Ovary (tissue), 9 donors: ENCODE data around the gene GRID2. TPM values are rescaled to one million over a fixed set of nuclear protein-coding genes. Genes with fewer than 3 reads are reported as not detected.

Source experiments
- DNase-seq, 5 donors: peaks; one replicate each; pipeline ENCODE4 v3.0.0-alpha.2; 2019 to 2020
- H3K27ac ChIP-seq, 2 donors: fragments of 200-600 bp; one replicate each; pipeline versions ENCODE4 v1.5.1 to v1.8.0; 2019 to 2022
- H3K27me3 ChIP-seq: fragments of 200-600 bp; one replicate; pipeline ENCODE4 v1.8.0; 2022
- H3K36me3 ChIP-seq: fragments of 200-600 bp; sonication (generic); one replicate; pipeline ENCODE4 v1.5.1; 2019
- H3K4me1 ChIP-seq: one replicate; pipeline ENCODE4 v1.8.1; 2013; ENCODE audit warnings: mild to moderate bottlenecking, moderate library complexity; ENCODE audit not compliant: insufficient read depth
- H3K4me3 ChIP-seq: fragments of 200-600 bp; sonication (generic); one replicate; pipeline ENCODE4 v1.5.1; 2017
- H3K9me3 ChIP-seq, 2 donors: fragments of 200-600 bp in 1 of 2; sonication (generic) in 1 of 2; one replicate each; pipeline versions ENCODE4 v1.5.1 to v1.8.1; 2013 to 2019; ENCODE audit warnings: mild to moderate bottlenecking in 1 of 2, moderate library complexity in 1 of 2
- CTCF ChIP-seq, 3 donors: fragments of 450-650 bp in 2 of 3; fragments of 200-600 bp in 1 of 3; IDR thresholded peaks; one replicate each; pipeline versions ENCODE4 v1.5.1 to v1.8.0; 2016 to 2022; ENCODE audit warnings: antibody characterized with exemption in 3 of 3, mild to moderate bottlenecking in 1 of 3
- EP300 ChIP-seq: sonication (generic); formaldehyde crosslinking; IDR thresholded peaks from one replicate; pipeline ENCODE4 v1.6.1; 2017; ENCODE audit warnings: antibody characterized with exemption
- POLR2A ChIP-seq: fragments of 450-650 bp; IDR thresholded peaks from one replicate; pipeline ENCODE4 v1.6.1; 2017; ENCODE audit warnings: antibody characterized with exemption, mild to moderate bottlenecking, moderate library complexity
- WGBS, 3 donors: extraction: QIAGEN DNeasy Blood & Tissue Kit in 1 of 3; methylation state at CpG; one replicate each; pipeline versions ENCODE4 v1.1.5 to v1.1.7; 2013 to 2017; 5-methylcytosine and 5-hydroxymethylcytosine counted together
- intact Hi-C, 4 donors: fragments of 100-400 bp; cut with DNase I; formaldehyde crosslinking; loops; one replicate each; pipeline versions ENCODE4 v1.11.0 to v1.15.1; 2022 to 2023
- polyA plus RNA-seq, 2 donors: library from polyadenylated mRNA; stranded (reverse); fragments of 200-250 nt in 1 of 2; fragments of 350-450 nt in 1 of 2; fragmentation: Illumina TruSeq in 1 of 2; extraction: RNeasy Lipid Tissue Mini Kit (QIAGEN cat#74804) in 1 of 2; gene quantifications; one replicate each; pipeline ENCODE4 v1.2.3, GENCODE V29; 2013 to 2014
- total RNA-seq, 7 donors: library from RNA; depleted of rRNA in 2 of 7; stranded (reverse); fragments of >200 nt in 2 of 7; fragmentation: NEBNext Ultra II Directional in 3 of 7; extraction: Animal tissue kit (Norgen Biotek cat#: 25700) in 3 of 7; gene quantifications; one replicate each; pipeline versions ENCODE4 v1.1.0 to v1.2.4, GENCODE V29; 2016 to 2023
- donor health status: DM: no; HTN: no; CAD: no; lungs with moderate emphysema.
- donor health status: DM: no; HTN: no; CAD: no.
- donor health status: Bipolar disorder and iron deficiency.
- donor health status: DM: yes; HTN: yes; CAD: no.
- donor health status: DM: no; HTN: no; CAD: no.
- donor health status: DM: yes; HTN: yes; CAD: no.

Gene GRID2
- total and polyA plus RNA-seq, 9 donors: 0.65 to 6.8 (median 2.6) TPM

DNA sequence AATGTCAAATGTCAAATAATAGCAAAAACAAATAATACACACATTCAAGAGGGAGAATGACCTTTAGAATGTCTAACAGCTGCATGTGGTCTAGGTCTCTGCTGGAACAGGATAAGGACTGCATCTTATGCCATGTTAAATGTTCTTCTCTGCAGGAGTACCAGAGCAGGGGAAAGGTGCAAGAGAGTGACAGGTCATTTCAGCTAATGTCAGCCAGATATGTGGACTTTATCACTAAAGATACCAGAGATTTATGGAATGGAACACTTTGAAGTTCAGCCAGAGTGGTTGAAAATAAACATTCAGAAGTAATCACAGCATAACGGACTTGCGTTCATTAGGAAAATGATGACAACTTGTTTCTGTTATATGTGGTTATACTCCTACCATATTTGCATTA is 24.3 kb downstream of the GRID2 start:
- intact Hi-C loops: no loop called here
- Histone ChIP-seq H3K4me3 (no peak overlapping the region), H3K4me1 (no peaks in the 10 kb centered on the region), H3K36me3 (no peaks in the 10 kb centered on the region), H3K27ac (no peak overlapping the region), H3K27me3 (no peaks in the 10 kb centered on the region), H3K9me3 (no peaks in the 10 kb centered on the region)
- no peak for TF ChIP-seq CTCF (IDR thresholded peaks at IDR 0.05)
- WGBS, 3 donors: 16 to 31% (median 19%) methylated on average over 2 of the region's 2 CpGs
- no peak for DNase-seq

- WGBS, 3 donors: 64 to 71% (median 70%) methylated on average over 2 of the region's 2 CpGs
- no peak for DNase-seq
These were observed 29.2 kb downstream of the GRID2 start for GRCh38 chr4:92333016-92333415.

DNA sequence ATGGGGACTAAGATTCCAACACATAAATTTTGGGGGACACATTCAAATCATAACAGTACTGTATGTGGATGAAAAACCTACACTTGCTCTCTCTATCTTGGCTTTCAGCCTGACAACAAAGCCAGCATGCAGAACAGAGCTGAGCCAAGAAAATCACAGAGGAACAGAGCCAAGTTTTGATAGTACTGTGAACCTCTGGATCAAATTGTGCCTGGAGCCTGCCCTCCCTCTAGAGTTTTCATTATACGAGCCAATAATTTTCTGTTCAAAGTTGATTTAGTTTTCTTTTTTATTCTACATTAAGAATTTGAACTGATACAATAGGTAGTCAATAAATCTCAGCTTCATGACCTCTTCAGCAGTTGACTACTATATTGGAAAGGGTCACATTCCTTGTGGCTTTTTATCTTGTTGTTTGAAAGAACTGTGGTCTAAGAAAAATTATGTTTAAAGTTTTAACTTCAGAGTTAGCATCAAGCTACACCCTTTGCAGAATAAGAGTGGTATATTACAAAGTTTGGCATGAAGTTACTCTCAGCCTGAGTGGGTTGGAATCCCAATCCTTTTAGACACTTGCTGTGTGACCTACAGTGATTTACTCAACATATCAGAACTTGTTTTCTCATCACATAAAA is 31.1 kb downstream of the GRID2 start:
- 0 to 5% (median 3%) methylated on average over 1 of the region's 1 CpG for WGBS, 3 donors
- H3K27ac ChIP-seq: no peak overlapping the region
- no peaks in the 10 kb centered on the region for H3K36me3 ChIP-seq
- peaks cover 6% of the 10 kb centered on the region for H3K4me1 ChIP-seq
- TF ChIP-seq EP300: no peak
- no peak for TF ChIP-seq POLR2A
- no peak for TF ChIP-seq CTCF (IDR thresholded peaks at IDR 0.05)
- no peak overlapping the region for H3K4me3 ChIP-seq
- H3K9me3 ChIP-seq: no peaks in the 10 kb centered on the region
- DNase-seq: no peak
- intact Hi-C loops: no loop called here
- no peaks in the 10 kb centered on the region for H3K27me3 ChIP-seq

More at GRCh38 chr4:92333016-92333415, 29.2 kb downstream of the GRID2 start:
- intact Hi-C loops: no loop called here
- Histone ChIP-seq H3K27ac (no peak overlapping the region), H3K4me3 (no peak overlapping the region), H3K36me3 (no peaks in the 10 kb centered on the region), H3K4me1 (peaks cover 6% of the 10 kb centered on the region), H3K9me3 (no peaks in the 10 kb centered on the region), H3K27me3 (no peaks in the 10 kb centered on the region)
- TF ChIP-seq CTCF (IDR thresholded peaks at IDR 0.05): no peak
- no peak for TF ChIP-seq EP300
- TF ChIP-seq POLR2A: no peak

- Histone ChIP-seq H3K9me3 (no peaks in the 10 kb centered on the region), H3K4me1 (peaks cover under 1% of the 10 kb centered on the region), H3K27me3 (no peaks in the 10 kb centered on the region), H3K4me3 (no peak overlapping the region), H3K27ac (no peak overlapping the region), H3K36me3 (no peaks in the 10 kb centered on the region)
- WGBS, 3 donors: 5 to 28% (median 8%) methylated on average over 4 of the region's 4 CpGs
- no peak for DNase-seq
- TF ChIP-seq POLR2A (no peak), CTCF (IDR thresholded peaks at IDR 0.05) (no peak), EP300 (no peak)
- intact Hi-C loops: loop anchor here in 1 of 4 donors (2.0 kb wide), 1 partner anchor 13 kb away; no protein-coding TSS in a partner anchor
These were observed 35.9 kb downstream of the GRID2 start for GRCh38 chr4:92339676-92340075.
